Fibroblast of the aortic adventitia (primary cell): ENCODE data around the gene GPR139. TPM values are rescaled to one million over a fixed set of nuclear protein-coding genes. Genes with fewer than 3 reads are reported as not detected.

Source experiments
- DNase-seq: peaks from one replicate; pipeline ENCODE4 v3.0.0-alpha.2; 2010; ENCODE audit warnings: low read depth
- H3K4me3 ChIP-seq: 2 replicates; pipeline ENCODE4 v1.5.1; 2011; ENCODE audit warnings: low read depth, mild to moderate bottlenecking, control low read depth, low read length, moderate library complexity
- total RNA-seq: library from RNA; depleted of rRNA; stranded (reverse); fragments of >200 nt; gene quantifications from 2 replicates; pipeline ENCODE4 v1.2.3, GENCODE V29; 2012; ENCODE audit warnings: low replicate concordance
- TF ChIP-seq, protein P1 (sequence below): IDR thresholded peaks from 2 replicates; pipeline ENCODE4 v1.5.1; 2011; ENCODE audit warnings: mild to moderate bottlenecking, low read length, control low read depth, inconsistent platforms; ENCODE audit not compliant: insufficient read depth

Gene GPR139
- total RNA-seq: not detected in 2 replicates

GRCh38 chr16:20073203-20074098, at the start of gene GPR139:
Gene GPR139, minus strand, starts transcription at chr16:20073890. Its CDS starts 274 bp downstream, at chr16:20073616.
- no peak within 1 kb of the TSS for H3K4me3 ChIP-seq
- no peak for DNase-seq
- TF ChIP-seq, protein P1, sequence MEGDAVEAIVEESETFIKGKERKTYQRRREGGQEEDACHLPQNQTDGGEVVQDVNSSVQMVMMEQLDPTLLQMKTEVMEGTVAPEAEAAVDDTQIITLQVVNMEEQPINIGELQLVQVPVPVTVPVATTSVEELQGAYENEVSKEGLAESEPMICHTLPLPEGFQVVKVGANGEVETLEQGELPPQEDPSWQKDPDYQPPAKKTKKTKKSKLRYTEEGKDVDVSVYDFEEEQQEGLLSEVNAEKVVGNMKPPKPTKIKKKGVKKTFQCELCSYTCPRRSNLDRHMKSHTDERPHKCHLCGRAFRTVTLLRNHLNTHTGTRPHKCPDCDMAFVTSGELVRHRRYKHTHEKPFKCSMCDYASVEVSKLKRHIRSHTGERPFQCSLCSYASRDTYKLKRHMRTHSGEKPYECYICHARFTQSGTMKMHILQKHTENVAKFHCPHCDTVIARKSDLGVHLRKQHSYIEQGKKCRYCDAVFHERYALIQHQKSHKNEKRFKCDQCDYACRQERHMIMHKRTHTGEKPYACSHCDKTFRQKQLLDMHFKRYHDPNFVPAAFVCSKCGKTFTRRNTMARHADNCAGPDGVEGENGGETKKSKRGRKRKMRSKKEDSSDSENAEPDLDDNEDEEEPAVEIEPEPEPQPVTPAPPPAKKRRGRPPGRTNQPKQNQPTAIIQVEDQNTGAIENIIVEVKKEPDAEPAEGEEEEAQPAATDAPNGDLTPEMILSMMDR: no peak

DNA sequence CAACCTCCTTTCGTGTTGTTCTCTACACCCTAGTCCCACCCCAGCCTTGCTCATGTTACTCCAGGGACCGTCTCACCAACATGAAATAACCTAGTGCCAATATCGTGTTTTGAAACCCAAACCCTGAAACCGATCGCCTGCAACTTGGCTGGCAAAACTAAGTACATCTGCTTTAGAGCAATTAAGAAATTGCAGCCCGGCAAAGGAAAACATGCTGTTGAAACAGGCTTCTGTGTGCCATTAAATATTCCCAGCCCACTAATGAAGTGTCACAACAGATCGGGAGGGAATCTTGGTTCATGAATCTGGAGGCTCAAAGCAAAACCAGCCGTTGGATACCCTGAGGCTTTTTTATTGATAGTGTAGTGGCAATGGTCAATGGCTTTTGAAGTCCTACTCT, 48.3 kb upstream of the GPR139 start:
- DNase-seq: no peak
- no peak overlapping the region for H3K4me3 ChIP-seq
- TF ChIP-seq, protein P1: no peak

- no peak for DNase-seq
- TF ChIP-seq, protein P1: no peak
These were observed 40.7 kb upstream of the GPR139 start for GRCh38 chr16:20114356-20114755.

GRCh38 chr16:20111143-20111542, 37.5 kb upstream of the GPR139 start:
- H3K4me3 ChIP-seq: no peak overlapping the region
- no peak for DNase-seq
- TF ChIP-seq, protein P1: no peak

More at GRCh38 chr16:20114356-20114755, 40.7 kb upstream of the GPR139 start:
- no peak overlapping the region for H3K4me3 ChIP-seq

- no peak overlapping the region for H3K4me3 ChIP-seq
- no peak for DNase-seq
- TF ChIP-seq, protein P1: no peak
These were observed 33.4 kb upstream of the GPR139 start for GRCh38 chr16:20107083-20107482.

DNA sequence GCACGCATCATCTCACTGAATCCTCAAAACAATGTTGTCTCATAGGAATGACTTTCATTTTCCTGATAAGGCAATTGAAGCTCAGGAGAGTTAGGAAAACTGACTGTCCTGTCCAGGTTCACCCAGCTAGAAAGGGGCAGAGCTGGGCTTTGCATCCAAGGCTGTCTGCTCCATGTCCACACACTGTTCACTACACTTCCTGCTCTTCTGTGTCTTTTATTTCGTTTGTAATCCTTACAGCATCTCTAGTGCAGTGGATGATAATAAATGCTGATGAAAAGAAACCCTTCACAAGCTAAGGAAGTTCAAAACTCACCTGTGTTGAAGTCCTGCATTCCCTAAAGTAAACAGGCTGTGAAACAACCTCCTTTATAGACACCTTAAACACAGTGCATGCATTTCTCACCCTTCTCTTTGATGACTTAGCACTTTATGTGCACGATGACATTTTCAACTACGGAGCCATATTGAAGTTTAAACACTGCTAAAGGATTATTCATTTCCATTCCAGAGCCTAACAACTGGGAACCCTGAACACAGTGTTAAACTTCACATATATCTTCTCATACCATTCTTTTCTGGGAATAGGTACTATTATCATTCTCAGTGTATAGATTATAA, 31.0 kb upstream of the GPR139 start:
- no peak for DNase-seq
- no peak overlapping the region for H3K4me3 ChIP-seq
- TF ChIP-seq, protein P1: no peak
